ENCODE data around the gene MBL2. TPM values are rescaled to one million over a fixed set of nuclear protein-coding genes. Genes with fewer than 3 reads are reported as not detected.

The MBL2 gene
- total and polyA plus RNA-seq, 10 of the 15 experiments (the other 5 are each of a cell fraction or from before 2014, with no cell fraction given), result not detected

DNA sequence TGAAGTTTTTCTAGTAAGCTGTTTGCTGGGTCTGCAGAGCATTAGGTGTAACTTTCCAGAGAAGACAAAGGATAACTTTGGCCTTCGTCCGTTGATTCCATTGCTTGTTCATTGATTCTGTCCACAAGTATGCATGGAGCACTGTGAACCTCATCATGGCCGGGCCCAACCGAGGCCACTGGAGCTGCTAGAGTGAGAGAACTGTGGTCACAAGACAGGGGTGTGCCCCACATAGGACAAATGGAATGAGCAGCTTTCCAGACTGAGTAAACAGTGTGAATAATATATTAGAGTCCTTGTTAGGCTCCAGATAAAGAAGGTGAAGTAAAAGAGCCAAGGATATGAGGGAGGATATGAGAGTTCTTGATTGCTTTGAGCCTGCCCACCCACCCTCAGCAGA lies 24.9 kb downstream of the MBL2 start:
- Histone ChIP-seq H3K9ac (ENCODE audit: control insufficient read depth, insufficient read depth, low read length) (no peak overlapping the region), H4K20me1 (ENCODE audit: control insufficient read depth, insufficient read depth) (no peaks in the 10 kb centered on the region), H3K79me2 (ENCODE audit: control insufficient read depth, insufficient read depth, low read length) (no peaks in the 10 kb centered on the region), H3K27me3 (replicated peaks in 1 of 2; ENCODE audit: control insufficient read depth in 2 of 2, insufficient read depth in 2 of 2, low read length in 1 of 2) (no peaks in the 10 kb centered on the region), H2AFZ (ENCODE audit: control insufficient read depth, low read depth, low read length) (no peak overlapping the region), H3K36me3 (ENCODE audit: control insufficient read depth in 2 of 2, insufficient read depth in 2 of 2, low read length in 1 of 2) (no peaks in the 10 kb centered on the region), H3K4me1 (ENCODE audit: control insufficient read depth, insufficient read depth, low read length) (no peaks in the 10 kb centered on the region), H3K4me3 (no peak overlapping the region), H3K9me3 (replicated peaks; ENCODE audit: control insufficient read depth, insufficient read depth, low read length) (no peaks in the 10 kb centered on the region), H3K4me2 (ENCODE audit: control insufficient read depth, insufficient read depth) (no peak overlapping the region), H3K27ac (ENCODE audit: control insufficient read depth, insufficient read depth) (no peak overlapping the region)
- 15% methylated on average over 4 of the region's 4 CpGs for WGBS (ENCODE audit: insufficient coverage, insufficient replicate concordance, low lambda C conversion rate, missing lambda C conversion rate)
- FAIRE-seq, result no peak
- intact Hi-C loops (cut with micrococcal nuclease; ENCODE audit: unreplicated experiment), result no loop called here
- ChIA-PET SMC1A (ENCODE audit: uncharacterized antibody, unreplicated experiment) (no interaction called here), CTCF (interaction anchor here (0.7 to 1.1 kb wide), 2 partner anchors 102 to 106 kb away, joined by 3 to 5 read pairs; no protein-coding TSS in a partner anchor), POLR2A (no interaction called here), RAD21 (ENCODE audit: unreplicated experiment) (interaction anchor here (0.7 kb wide), 1 partner anchor 33 kb away, joined by 3 read pairs; no protein-coding TSS in a partner anchor)
- no TSS peak for BruUV-seq (replicated peaks)
- in situ Hi-C loops (cut with MboI), result no loop called here
- ATAC-seq, result no peak
- no peak for DNase-seq (ENCODE audit: low read depth, low spot score)
- TF ChIP-seq ESRRA (IDR thresholded peaks at IDR 0.05; ENCODE audit: low read length) (no peak), HCFC1 (IDR thresholded peaks at IDR 0.05; ENCODE audit: low read length) (no peak), MYB (IDR thresholded peaks at IDR 0.05; ENCODE audit: borderline replicate concordance, low read depth, low read length) (no peak), RAD51 (IDR thresholded peaks at IDR 0.05) (no peak), SP1 (IDR thresholded peaks at IDR 0.05; ENCODE audit: low read depth, low read length) (no peak), JUND (IDR thresholded peaks at IDR 0.05; ENCODE audit: low read depth, low read length) (no peak), NFYB (IDR thresholded peaks at IDR 0.05; ENCODE audit: insufficient read depth, low read depth, low read length) (no peak), SMAD5 (IDR thresholded peaks at IDR 0.05; ENCODE audit: low read depth) (no peak), POLR2AphosphoS5 (IDR thresholded peaks at IDR 0.05; ENCODE audit: low read length) (no peak), SUPT20H (IDR thresholded peaks at IDR 0.05; ENCODE audit: borderline replicate concordance, control insufficient read depth, low read depth, low read length) (no peak)
- TF ChIP-seq, protein P1, sequence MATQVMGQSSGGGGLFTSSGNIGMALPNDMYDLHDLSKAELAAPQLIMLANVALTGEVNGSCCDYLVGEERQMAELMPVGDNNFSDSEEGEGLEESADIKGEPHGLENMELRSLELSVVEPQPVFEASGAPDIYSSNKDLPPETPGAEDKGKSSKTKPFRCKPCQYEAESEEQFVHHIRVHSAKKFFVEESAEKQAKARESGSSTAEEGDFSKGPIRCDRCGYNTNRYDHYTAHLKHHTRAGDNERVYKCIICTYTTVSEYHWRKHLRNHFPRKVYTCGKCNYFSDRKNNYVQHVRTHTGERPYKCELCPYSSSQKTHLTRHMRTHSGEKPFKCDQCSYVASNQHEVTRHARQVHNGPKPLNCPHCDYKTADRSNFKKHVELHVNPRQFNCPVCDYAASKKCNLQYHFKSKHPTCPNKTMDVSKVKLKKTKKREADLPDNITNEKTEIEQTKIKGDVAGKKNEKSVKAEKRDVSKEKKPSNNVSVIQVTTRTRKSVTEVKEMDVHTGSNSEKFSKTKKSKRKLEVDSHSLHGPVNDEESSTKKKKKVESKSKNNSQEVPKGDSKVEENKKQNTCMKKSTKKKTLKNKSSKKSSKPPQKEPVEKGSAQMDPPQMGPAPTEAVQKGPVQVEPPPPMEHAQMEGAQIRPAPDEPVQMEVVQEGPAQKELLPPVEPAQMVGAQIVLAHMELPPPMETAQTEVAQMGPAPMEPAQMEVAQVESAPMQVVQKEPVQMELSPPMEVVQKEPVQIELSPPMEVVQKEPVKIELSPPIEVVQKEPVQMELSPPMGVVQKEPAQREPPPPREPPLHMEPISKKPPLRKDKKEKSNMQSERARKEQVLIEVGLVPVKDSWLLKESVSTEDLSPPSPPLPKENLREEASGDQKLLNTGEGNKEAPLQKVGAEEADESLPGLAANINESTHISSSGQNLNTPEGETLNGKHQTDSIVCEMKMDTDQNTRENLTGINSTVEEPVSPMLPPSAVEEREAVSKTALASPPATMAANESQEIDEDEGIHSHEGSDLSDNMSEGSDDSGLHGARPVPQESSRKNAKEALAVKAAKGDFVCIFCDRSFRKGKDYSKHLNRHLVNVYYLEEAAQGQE (IDR thresholded peaks at IDR 0.05; ENCODE audit: low read depth, low read length), result no peak
- TF ChIP-seq, protein P2, sequence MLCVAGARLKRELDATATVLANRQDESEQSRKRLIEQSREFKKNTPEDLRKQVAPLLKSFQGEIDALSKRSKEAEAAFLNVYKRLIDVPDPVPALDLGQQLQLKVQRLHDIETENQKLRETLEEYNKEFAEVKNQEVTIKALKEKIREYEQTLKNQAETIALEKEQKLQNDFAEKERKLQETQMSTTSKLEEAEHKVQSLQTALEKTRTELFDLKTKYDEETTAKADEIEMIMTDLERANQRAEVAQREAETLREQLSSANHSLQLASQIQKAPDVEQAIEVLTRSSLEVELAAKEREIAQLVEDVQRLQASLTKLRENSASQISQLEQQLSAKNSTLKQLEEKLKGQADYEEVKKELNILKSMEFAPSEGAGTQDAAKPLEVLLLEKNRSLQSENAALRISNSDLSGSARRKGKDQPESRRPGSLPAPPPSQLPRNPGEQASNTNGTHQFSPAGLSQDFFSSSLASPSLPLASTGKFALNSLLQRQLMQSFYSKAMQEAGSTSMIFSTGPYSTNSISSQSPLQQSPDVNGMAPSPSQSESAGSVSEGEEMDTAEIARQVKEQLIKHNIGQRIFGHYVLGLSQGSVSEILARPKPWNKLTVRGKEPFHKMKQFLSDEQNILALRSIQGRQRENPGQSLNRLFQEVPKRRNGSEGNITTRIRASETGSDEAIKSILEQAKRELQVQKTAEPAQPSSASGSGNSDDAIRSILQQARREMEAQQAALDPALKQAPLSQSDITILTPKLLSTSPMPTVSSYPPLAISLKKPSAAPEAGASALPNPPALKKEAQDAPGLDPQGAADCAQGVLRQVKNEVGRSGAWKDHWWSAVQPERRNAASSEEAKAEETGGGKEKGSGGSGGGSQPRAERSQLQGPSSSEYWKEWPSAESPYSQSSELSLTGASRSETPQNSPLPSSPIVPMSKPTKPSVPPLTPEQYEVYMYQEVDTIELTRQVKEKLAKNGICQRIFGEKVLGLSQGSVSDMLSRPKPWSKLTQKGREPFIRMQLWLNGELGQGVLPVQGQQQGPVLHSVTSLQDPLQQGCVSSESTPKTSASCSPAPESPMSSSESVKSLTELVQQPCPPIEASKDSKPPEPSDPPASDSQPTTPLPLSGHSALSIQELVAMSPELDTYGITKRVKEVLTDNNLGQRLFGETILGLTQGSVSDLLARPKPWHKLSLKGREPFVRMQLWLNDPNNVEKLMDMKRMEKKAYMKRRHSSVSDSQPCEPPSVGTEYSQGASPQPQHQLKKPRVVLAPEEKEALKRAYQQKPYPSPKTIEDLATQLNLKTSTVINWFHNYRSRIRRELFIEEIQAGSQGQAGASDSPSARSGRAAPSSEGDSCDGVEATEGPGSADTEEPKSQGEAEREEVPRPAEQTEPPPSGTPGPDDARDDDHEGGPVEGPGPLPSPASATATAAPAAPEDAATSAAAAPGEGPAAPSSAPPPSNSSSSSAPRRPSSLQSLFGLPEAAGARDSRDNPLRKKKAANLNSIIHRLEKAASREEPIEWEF (IDR thresholded peaks at IDR 0.05; ENCODE audit: insufficient replicate concordance, low read depth, low read length), result no peak
- TF ChIP-seq, protein P3, sequence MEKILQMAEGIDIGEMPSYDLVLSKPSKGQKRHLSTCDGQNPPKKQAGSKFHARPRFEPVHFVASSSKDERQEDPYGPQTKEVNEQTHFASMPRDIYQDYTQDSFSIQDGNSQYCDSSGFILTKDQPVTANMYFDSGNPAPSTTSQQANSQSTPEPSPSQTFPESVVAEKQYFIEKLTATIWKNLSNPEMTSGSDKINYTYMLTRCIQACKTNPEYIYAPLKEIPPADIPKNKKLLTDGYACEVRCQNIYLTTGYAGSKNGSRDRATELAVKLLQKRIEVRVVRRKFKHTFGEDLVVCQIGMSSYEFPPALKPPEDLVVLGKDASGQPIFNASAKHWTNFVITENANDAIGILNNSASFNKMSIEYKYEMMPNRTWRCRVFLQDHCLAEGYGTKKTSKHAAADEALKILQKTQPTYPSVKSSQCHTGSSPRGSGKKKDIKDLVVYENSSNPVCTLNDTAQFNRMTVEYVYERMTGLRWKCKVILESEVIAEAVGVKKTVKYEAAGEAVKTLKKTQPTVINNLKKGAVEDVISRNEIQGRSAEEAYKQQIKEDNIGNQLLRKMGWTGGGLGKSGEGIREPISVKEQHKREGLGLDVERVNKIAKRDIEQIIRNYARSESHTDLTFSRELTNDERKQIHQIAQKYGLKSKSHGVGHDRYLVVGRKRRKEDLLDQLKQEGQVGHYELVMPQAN (conservative IDR thresholded peaks at IDR 0.05), result no peak

Measured in GM12878 (cell line).